Endometrium (tissue), 2 donors: ENCODE data around the gene ATP1A2.
"Not testable (repeated sequence)": the region's sequence is repeated elsewhere in the genome, so short reads cannot be mapped to it uniquely, and the experiment has no call there.

Experiments
- FAIRE-seq: peaks from 2 replicates; lab custom pipeline; 2012; peaks lifted over from hg19 to GRCh38; lab: Jason Lieb, UNC
- donor health status: control.
- donor health status: control.

ATP1A2 gene

GRCh38 chr1:160124705-160125478 lies 9.3 kb downstream of the ATP1A2 start:
- FAIRE-seq = no peak

GRCh38 chr1:160125746-160126145 lies 10.2 kb downstream of the ATP1A2 start:
- no peak for FAIRE-seq

DNA sequence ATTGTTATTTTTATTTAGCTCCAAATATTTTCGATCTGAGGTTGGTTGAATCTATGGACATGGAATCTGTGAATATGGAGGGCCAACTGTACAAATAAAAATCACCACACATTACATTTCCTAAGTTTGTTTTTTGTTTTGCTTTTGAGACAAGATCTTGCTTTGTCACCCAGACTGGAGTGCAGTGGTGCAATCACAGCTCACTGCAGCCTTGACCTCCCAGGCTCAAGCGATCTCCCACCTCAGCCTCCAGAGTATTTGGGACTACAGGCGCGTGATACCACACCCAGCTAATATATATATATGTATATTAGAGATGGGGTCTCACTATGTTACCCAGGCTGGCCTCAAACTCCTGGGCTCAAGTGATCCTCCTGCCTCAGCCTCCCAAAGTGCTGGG lies 10.8 kb downstream of the ATP1A2 start:
- FAIRE-seq = not testable (repeated sequence)

GRCh38 chr1:160127381-160127780 lies 11.8 kb downstream of the ATP1A2 start:
- no peak for FAIRE-seq

- no peak for FAIRE-seq
These were observed 12.4 kb downstream of the ATP1A2 start for GRCh38 chr1:160127865-160128523.

- FAIRE-seq = no peak
These were observed 13.1 kb downstream of the ATP1A2 start for GRCh38 chr1:160128636-160129035.

DNA sequence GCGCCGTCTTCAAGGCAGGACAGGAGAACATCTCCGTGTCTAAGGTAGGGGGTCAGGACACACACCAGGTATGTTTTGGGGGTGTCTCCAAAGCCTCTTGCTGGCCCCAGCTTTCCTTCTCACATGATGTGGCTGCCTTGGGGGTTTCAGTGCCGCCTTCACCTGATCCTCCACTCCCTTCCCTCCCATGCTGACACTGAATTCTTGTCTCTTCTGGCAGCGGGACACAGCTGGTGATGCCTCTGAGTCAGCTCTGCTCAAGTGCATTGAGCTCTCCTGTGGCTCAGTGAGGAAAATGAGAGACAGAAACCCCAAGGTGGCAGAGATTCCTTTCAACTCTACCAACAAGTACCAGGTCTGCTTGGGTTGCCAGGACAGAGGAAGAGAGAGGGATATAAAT lies 13.5 kb downstream of the ATP1A2 start:
- no peak for FAIRE-seq

DNA sequence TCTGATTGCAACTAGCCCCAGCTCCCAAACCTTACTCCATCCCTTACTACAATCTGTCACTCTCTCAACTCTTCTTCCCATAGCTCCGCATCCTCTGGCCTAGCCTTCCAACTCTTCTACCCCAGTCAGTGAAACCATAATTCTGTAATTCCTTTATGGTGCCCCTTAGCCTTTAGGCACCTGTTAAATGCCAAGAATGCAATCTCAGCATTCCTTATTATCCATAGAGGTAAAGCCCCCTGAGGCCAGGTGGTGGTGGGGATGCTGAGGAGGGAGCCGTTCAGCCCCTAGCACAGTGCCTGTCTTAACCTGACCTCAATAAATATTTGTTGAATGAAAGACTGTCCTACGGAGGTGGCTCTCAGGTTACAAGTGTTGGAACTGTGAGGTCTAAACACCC lies 14.0 kb downstream of the ATP1A2 start:
- FAIRE-seq = no peak

DNA sequence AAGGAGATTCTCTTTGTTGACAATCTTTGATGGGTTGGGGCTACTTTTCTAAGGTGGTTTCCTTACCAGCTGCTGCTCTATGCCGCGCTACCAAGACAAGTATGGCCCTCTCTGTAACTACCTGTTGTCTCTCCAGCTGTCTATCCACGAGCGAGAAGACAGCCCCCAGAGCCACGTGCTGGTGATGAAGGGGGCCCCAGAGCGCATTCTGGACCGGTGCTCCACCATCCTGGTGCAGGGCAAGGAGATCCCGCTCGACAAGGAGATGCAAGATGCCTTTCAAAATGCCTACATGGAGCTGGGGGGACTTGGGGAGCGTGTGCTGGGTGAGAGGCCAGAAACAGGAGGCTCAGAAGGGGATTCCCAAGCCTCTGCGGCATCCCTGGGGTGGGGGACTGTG lies 14.4 kb downstream of the ATP1A2 start:
- no peak for FAIRE-seq

- FAIRE-seq = no peak
These were observed 14.9 kb downstream of the ATP1A2 start for GRCh38 chr1:160130486-160130885.

DNA sequence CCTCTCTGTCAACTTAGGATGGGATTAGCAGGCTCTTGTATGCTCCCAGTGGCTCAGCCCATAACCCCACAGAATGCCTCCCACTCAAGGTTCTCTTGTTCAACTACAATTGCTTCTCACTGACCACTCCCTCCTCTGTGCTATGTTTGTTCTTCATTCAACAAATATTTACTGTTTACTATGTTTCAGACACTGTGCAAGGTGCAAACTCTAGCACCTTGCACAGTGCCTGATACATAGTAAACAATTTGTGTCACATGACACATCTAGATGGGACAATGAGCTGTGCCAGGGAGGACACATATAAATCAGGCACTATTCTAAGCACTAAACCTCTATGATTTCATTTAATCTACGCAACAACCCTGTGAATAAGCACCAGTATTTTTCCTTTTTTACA lies 15.4 kb downstream of the ATP1A2 start:
- no peak for FAIRE-seq

- no peak for FAIRE-seq
These were observed 16.4 kb downstream of the ATP1A2 start for GRCh38 chr1:160131803-160132565.

GRCh38 chr1:160133990-160134770 lies 18.6 kb downstream of the ATP1A2 start:
- no peak for FAIRE-seq

- FAIRE-seq = no peak
These were observed 19.4 kb downstream of the ATP1A2 start for GRCh38 chr1:160134791-160135572.

DNA sequence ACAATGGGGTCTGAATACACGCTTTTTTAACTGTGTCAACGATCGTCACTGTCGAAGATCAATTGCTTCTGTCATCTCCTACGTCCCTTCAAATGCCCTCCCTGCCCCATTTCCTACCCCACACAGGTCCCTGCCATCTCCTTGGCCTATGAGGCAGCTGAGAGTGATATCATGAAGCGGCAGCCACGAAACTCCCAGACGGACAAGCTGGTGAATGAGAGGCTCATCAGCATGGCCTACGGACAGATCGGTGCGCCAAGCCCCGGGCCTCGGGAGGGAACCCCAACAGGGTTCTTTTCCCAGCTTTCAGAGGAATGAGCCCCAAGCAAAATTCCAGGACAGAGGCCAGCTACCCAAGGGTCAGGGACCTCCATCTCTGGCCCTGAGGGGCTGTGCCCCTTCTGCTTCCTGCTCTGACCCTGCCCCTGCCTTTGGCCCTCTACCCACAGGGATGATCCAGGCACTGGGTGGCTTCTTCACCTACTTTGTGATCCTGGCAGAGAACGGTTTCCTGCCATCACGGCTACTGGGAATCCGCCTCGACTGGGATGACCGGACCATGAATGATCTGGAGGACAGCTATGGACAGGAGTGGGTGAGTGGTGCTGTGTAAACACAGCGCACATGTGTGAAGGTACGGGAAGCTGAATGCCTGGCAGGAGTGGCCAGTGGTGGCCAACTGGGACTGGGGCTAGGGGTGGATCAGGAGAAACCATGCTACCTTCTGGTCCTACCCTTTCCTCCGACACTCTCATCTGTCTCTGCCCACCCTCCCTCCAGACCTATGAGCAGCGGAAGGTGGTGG lies 20.8 kb downstream of the ATP1A2 start:
- FAIRE-seq = no peak

GRCh38 chr1:160136926-160137200 lies 21.3 kb downstream of the ATP1A2 start:
- FAIRE-seq = no peak

DNA sequence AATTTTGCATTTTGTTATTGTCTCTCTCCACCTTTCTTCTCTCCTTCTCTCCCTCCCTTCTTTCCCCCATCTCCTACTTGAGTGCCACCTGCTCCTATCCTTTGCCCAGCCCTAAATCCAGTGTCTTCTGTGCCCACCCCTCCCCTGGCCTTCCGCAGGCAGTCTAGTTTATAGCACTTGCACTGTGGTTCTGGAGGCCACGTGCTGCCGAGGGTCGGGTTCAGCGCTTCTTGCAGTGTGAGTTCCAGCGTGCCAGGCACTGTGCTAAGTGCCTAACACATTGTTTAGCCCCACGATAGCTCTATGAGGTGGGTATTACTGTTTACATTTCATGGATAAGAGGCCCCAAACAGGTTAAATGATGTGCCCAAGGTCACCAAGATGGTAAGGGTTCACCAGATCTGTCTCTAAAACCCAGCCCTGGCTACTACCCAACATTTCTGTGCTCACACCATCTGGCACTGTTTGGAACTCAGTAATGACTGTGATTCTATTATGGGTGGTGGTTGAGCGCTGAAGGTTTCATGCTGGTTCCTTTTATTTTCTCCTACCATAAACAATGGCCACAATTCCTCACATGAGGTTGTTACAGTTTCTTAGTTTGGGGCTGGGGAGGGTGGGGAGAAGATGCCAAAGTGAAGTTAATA lies 21.8 kb downstream of the ATP1A2 start:
- no peak for FAIRE-seq

- FAIRE-seq = no peak
These were observed 24.3 kb downstream of the ATP1A2 start for GRCh38 chr1:160139840-160140239.

DNA sequence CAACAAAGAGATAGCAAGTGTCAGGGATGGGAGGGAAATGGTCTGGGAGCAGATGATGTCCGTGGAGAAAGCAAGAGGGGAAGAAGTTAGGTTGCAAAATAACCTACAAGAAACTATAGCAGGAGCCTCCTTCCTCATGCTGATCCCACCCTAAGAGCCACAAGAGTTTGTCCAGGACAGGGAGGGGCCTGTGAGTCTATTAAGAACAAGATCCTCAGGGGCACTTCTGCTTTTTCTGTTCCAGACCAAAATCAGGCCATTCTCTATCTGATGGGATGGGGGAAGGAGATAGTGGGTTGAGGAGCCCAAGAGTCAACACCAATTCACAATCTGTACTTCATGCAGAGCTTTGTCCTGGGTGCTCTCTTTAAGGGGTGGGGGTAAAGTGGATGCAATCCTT lies 28.1 kb downstream of the ATP1A2 start:
- no peak for FAIRE-seq

GRCh38 chr1:160144921-160145320 lies 29.4 kb downstream of the ATP1A2 start:
- FAIRE-seq = no peak
